GM19468 (cell line): ENCODE data around the gene ZCCHC3.

ENCODE experiments used
- ATAC-seq: cut with Tn5 transposase; IDR thresholded peaks from one replicate; pipeline ENCODE4 v1.9.1; 2021; ENCODE audit warnings: mild to moderate bottlenecking, moderate library complexity, moderate number of reproducible peaks; ENCODE audit not compliant: unreplicated experiment; ENCODE audit errors: extremely low read depth

ZCCHC3 gene

GRCh38 chr20:310645-311044 lies 13.3 kb downstream of the ZCCHC3 start:
- ATAC-seq, result no peak

GRCh38 chr20:311609-312008 lies 14.2 kb downstream of the ZCCHC3 start:
- no peak for ATAC-seq

- no peak for ATAC-seq
Measured at GRCh38 chr20:312067-312466, 14.7 kb downstream of the ZCCHC3 start.

- no peak for ATAC-seq
Measured at GRCh38 chr20:312866-313265, 15.5 kb downstream of the ZCCHC3 start.

GRCh38 chr20:313402-313801 lies 16.0 kb downstream of the ZCCHC3 start:
- ATAC-seq, result no peak

- no peak for ATAC-seq
Measured at GRCh38 chr20:313948-314347, 16.6 kb downstream of the ZCCHC3 start.

- ATAC-seq, result no peak
Measured at GRCh38 chr20:316316-317068, 19.1 kb downstream of the ZCCHC3 start.

- ATAC-seq, result no peak
Measured at GRCh38 chr20:324177-325044, 27.0 kb downstream of the ZCCHC3 start.

GRCh38 chr20:325045-325888 lies 27.9 kb downstream of the ZCCHC3 start, which contains the start of gene SOX12:
Gene SOX12 (plus strand): TSS chr20:325552. CDS start chr20:325925, 373 bp downstream.
- peak; percentile 41 for ATAC-seq

- ATAC-seq, result no peak
Measured at GRCh38 chr20:325889-326644, 28.7 kb downstream of the ZCCHC3 start.

- no peak for ATAC-seq
Measured at GRCh38 chr20:326645-327185, 29.3 kb downstream of the ZCCHC3 start.

GRCh38 chr20:327186-328026 lies 30.0 kb downstream of the ZCCHC3 start:
- no peak for ATAC-seq

GRCh38 chr20:328027-328974 lies 30.9 kb downstream of the ZCCHC3 start:
- no peak for ATAC-seq

GRCh38 chr20:328975-329695 lies 31.8 kb downstream of the ZCCHC3 start:
- no peak for ATAC-seq

GRCh38 chr20:329851-330232 lies 32.5 kb downstream of the ZCCHC3 start:
- no peak for ATAC-seq

- no peak for ATAC-seq
Measured at GRCh38 chr20:330233-331149, 33.1 kb downstream of the ZCCHC3 start.
